Panc1 (cell line): ENCODE data around the gene EIF4E2. TPM values are rescaled to one million over a fixed set of nuclear protein-coding genes. Genes with fewer than 3 reads are reported as not detected.

Experiments
- ATAC-seq: fragments of 200-7000 bp; cut with Tn5 transposase; 2 replicates; pipeline ENCODE4 v1.9.1; 2020; ENCODE audit warnings: mild to moderate bottlenecking, moderate library complexity
- BruUV-seq: library from RNA; stranded (reverse); fragments of 400-500 nt; replicated peaks from 2 replicates; lab custom pipeline; 2021; lab: Mats Ljungman, UMichigan
- CTCF ChIA-PET: fragments of 300-600 bp; sonication (Branson Sonifier 250); formaldehyde crosslinking; loops from one replicate; lab custom pipeline; 2022; ENCODE audit warnings: antibody characterized with exemption; lab: Charles Lee
- POLR2A ChIA-PET: fragments of 300-600 bp; sonication (Branson Sonifier 250); formaldehyde crosslinking; loops from one replicate; lab custom pipeline; 2022; ENCODE audit warnings: antibody characterized with exemption; lab: Charles Lee
- DNase-seq: peaks from one replicate; pipeline ENCODE4 v3.0.0-alpha.2; 2010; ENCODE audit warnings: low read depth, low spot score
- H3K27ac ChIP-seq: 2 replicates; pipeline ENCODE4 v1.5.1; 2011; ENCODE audit warnings: mild to moderate bottlenecking, low read length, inconsistent platforms
- H3K27me3 ChIP-seq: fragments of 200-500 bp; sonication (Bioruptor generic); 2 replicates; pipeline ENCODE4 v1.6.0; 2014; ENCODE audit warnings: low read length, inconsistent platforms; ENCODE audit not compliant: control insufficient read depth, insufficient read depth
- H3K36me3 ChIP-seq: fragments of 200-500 bp; sonication (Bioruptor generic); 2 replicates; pipeline ENCODE4 v1.5.1; 2014; ENCODE audit warnings: inconsistent platforms, mild to moderate bottlenecking, low read length, moderate library complexity; ENCODE audit not compliant: control insufficient read depth, insufficient read depth
- H3K4me1 ChIP-seq: 2 replicates; pipeline ENCODE4 v1.5.1; 2011; ENCODE audit warnings: inconsistent platforms, mild to moderate bottlenecking, low read length, moderate library complexity; ENCODE audit not compliant: control insufficient read depth, insufficient read depth
- H3K4me3 ChIP-seq, 2 experiments: 2 replicates each; pipeline ENCODE4 v1.5.1; 2011 to 2012; ENCODE audit warnings: low read depth in 2 of 2, low read length in 2 of 2, mild to moderate bottlenecking in 2 of 2, inconsistent platforms in 1 of 2, moderate library complexity in 1 of 2
- H3K9me3 ChIP-seq: fragments of 200-500 bp; sonication (Bioruptor generic); 2 replicates; pipeline ENCODE4 v1.5.1; 2014; ENCODE audit warnings: low read depth, mild to moderate bottlenecking, inconsistent platforms, low read length, moderate library complexity; ENCODE audit not compliant: control insufficient read depth, insufficient read depth
- CTCF ChIP-seq: fragments of 450-650 bp; IDR thresholded peaks from 2 replicates; pipeline ENCODE4 v1.5.1; 2017; ENCODE audit warnings: mild to moderate bottlenecking
- POLR2AphosphoS5 ChIP-seq: IDR thresholded peaks from 2 replicates; pipeline ENCODE4 v1.6.1; 2012; ENCODE audit warnings: mild to moderate bottlenecking, low read depth, low read length, moderate library complexity
- REST ChIP-seq, 2 experiments: IDR thresholded peaks; 2 replicates each; pipeline ENCODE4 v1.6.1; 2011 to 2012; ENCODE audit warnings: low read depth in 2 of 2, control low read depth in 1 of 2, low read length in 1 of 2, mild to moderate bottlenecking in 1 of 2, moderate library complexity in 1 of 2; ENCODE audit not compliant: insufficient read depth in 1 of 2
- SIN3A ChIP-seq: IDR thresholded peaks from 2 replicates; pipeline ENCODE4 v1.6.1; 2012; ENCODE audit warnings: low read depth, mild to moderate bottlenecking, low read length, moderate library complexity, borderline replicate concordance; ENCODE audit not compliant: insufficient read depth
- TCF7L2 ChIP-seq: IDR thresholded peaks from 2 replicates; pipeline ENCODE4 v1.6.1; 2011; ENCODE audit warnings: mild to moderate bottlenecking, low read depth, low read length, inconsistent platforms
- in situ Hi-C: cut with HindIII; loops from 2 replicates; pipeline ENCODE4 v1.10.0; 2016; ENCODE audit warnings: low sequenced_read_pairs, low pct_unique_long_range_greater_than_20kb
- intact Hi-C: fragments of 100-400 bp; cut with micrococcal nuclease; formaldehyde crosslinking; loops from one replicate; pipeline ENCODE4 v1.10.0; 2022; ENCODE audit not compliant: unreplicated experiment
- total RNA-seq: library from RNA; stranded (reverse); gene quantifications from one replicate; pipeline ENCODE4 v1.2.1, GENCODE V29; 2021; ENCODE audit not compliant: unreplicated experiment

The EIF4E2 gene
- total RNA-seq, 1 experiment from 2014 or later = 84.0 TPM

GRCh38 chr2:232516551-232516950, 33.9 kb upstream of the EIF4E2 start:
- DNase-seq = no peak
- CTCF ChIA-PET = no interaction called here
- TF ChIP-seq SIN3A = no peak
- no peak for TF ChIP-seq CTCF
- TF ChIP-seq POLR2AphosphoS5 = no peak
- TF ChIP-seq REST (IDR thresholded peaks at IDR 0.05; ENCODE audit: insufficient read depth in 1 of 2, low read depth in 2 of 2, low read length in 1 of 2) = no peak
- TF ChIP-seq TCF7L2 = no peak
- H3K4me1 ChIP-seq = no peaks in the 10 kb centered on the region
- in situ Hi-C loops = no loop called here
- H3K27ac ChIP-seq = no peak overlapping the region
- no peak for ATAC-seq
- H3K4me3 ChIP-seq = no peak overlapping the region
- no peaks in the 10 kb centered on the region for H3K9me3 ChIP-seq
- intact Hi-C loops = no loop called here
- POLR2A ChIA-PET = interaction anchor here (0.7 kb wide), 1 partner anchor 587 kb away, joined by 4 read pairs; no protein-coding TSS in a partner anchor
- no peaks in the 10 kb centered on the region for H3K36me3 ChIP-seq
- BruUV-seq = no TSS peak
- H3K27me3 ChIP-seq = no peaks in the 10 kb centered on the region

GRCh38 chr2:232518844-232519243, 31.6 kb upstream of the EIF4E2 start:
- intact Hi-C loops (no loop called here), in situ Hi-C loops (no loop called here)
- H3K9me3 ChIP-seq = no peaks in the 10 kb centered on the region
- H3K4me1 ChIP-seq = peaks cover 6% of the 10 kb centered on the region; the same call in 1 of the 2 replicates
- no peaks in the 10 kb centered on the region for H3K27me3 ChIP-seq
- TF ChIP-seq REST (IDR thresholded peaks at IDR 0.05; ENCODE audit: insufficient read depth in 1 of 2, low read depth in 2 of 2, low read length in 1 of 2) = no peak
- no peak for TF ChIP-seq TCF7L2
- no peak for TF ChIP-seq CTCF
- no peak for TF ChIP-seq POLR2AphosphoS5
- no peak for TF ChIP-seq SIN3A
- H3K36me3 ChIP-seq = no peaks in the 10 kb centered on the region
- POLR2A ChIA-PET = interaction anchor here (0.6 kb wide), 1 partner anchor 665 kb away, joined by 5 read pairs; no protein-coding TSS in a partner anchor
- no peak overlapping the region for H3K27ac ChIP-seq
- no peak for DNase-seq
- CTCF ChIA-PET = no interaction called here
- ATAC-seq = no peak
- H3K4me3 ChIP-seq = no peak overlapping the region
- BruUV-seq = no TSS peak
